ENCODE results near the gene RBBP8NL.

RBBP8NL gene

GRCh38 chr20:62448038-62448437 is 20.7 kb upstream of the RBBP8NL start:
- in situ Hi-C loops (cut with HindIII; ENCODE audit: low pct_unique_long_range_greater_than_20kb, low sequenced_read_pairs): no loop called here
- no peak for DNase-seq (ENCODE audit: low read depth in 1 of 2, low spot score in 1 of 2)
- no peak for TF ChIP-seq JUND (IDR thresholded peaks at IDR 0.05; ENCODE audit: low read depth)

GRCh38 chr20:62446888-62447869 is 19.8 kb upstream of the RBBP8NL start:
- no peak for DNase-seq (ENCODE audit: low read depth in 1 of 2, low spot score in 1 of 2)
- TF ChIP-seq JUND (IDR thresholded peaks at IDR 0.05; ENCODE audit: low read depth): no peak
- in situ Hi-C loops (cut with HindIII; ENCODE audit: low pct_unique_long_range_greater_than_20kb, low sequenced_read_pairs): no loop called here

GRCh38 chr20:62446481-62446880 is 19.1 kb upstream of the RBBP8NL start:
- TF ChIP-seq JUND (IDR thresholded peaks at IDR 0.05; ENCODE audit: low read depth): no peak
- in situ Hi-C loops (cut with HindIII; ENCODE audit: low pct_unique_long_range_greater_than_20kb, low sequenced_read_pairs): no loop called here
- DNase-seq (ENCODE audit: low read depth in 1 of 2, low spot score in 1 of 2): no peak

GRCh38 chr20:62445553-62446340 is 18.4 kb upstream of the RBBP8NL start:
- in situ Hi-C loops (cut with HindIII; ENCODE audit: low pct_unique_long_range_greater_than_20kb, low sequenced_read_pairs): no loop called here
- TF ChIP-seq JUND (IDR thresholded peaks at IDR 0.05; ENCODE audit: low read depth): no peak
- no peak for DNase-seq (ENCODE audit: low read depth in 1 of 2, low spot score in 1 of 2)

- TF ChIP-seq JUND (IDR thresholded peaks at IDR 0.05; ENCODE audit: low read depth): no peak
- DNase-seq (ENCODE audit: low read depth in 1 of 2, low spot score in 1 of 2): no peak
- in situ Hi-C loops (cut with HindIII; ENCODE audit: low pct_unique_long_range_greater_than_20kb, low sequenced_read_pairs): no loop called here
These were observed 16.9 kb upstream of the RBBP8NL start for GRCh38 chr20:62444286-62444685.

GRCh38 chr20:62441987-62442539 is 14.7 kb upstream of the RBBP8NL start:
- DNase-seq (ENCODE audit: low read depth in 1 of 2, low spot score in 1 of 2): no peak
- in situ Hi-C loops (cut with HindIII; ENCODE audit: low pct_unique_long_range_greater_than_20kb, low sequenced_read_pairs): no loop called here
- TF ChIP-seq JUND (IDR thresholded peaks at IDR 0.05; ENCODE audit: low read depth): no peak

GRCh38 chr20:62439218-62439617 is 11.9 kb upstream of the RBBP8NL start:
- in situ Hi-C loops (cut with HindIII; ENCODE audit: low pct_unique_long_range_greater_than_20kb, low sequenced_read_pairs): no loop called here
- TF ChIP-seq JUND (IDR thresholded peaks at IDR 0.05; ENCODE audit: low read depth): no peak
- DNase-seq (ENCODE audit: low read depth in 1 of 2, low spot score in 1 of 2): no peak

GRCh38 chr20:62437927-62438326 is 10.6 kb upstream of the RBBP8NL start:
- DNase-seq (ENCODE audit: low read depth in 1 of 2, low spot score in 1 of 2): no peak
- in situ Hi-C loops (cut with HindIII; ENCODE audit: low pct_unique_long_range_greater_than_20kb, low sequenced_read_pairs): no loop called here
- TF ChIP-seq JUND (IDR thresholded peaks at IDR 0.05; ENCODE audit: low read depth): no peak

- TF ChIP-seq JUND (IDR thresholded peaks at IDR 0.05; ENCODE audit: low read depth): no peak
- DNase-seq (ENCODE audit: low read depth in 1 of 2, low spot score in 1 of 2): no peak
- in situ Hi-C loops (cut with HindIII; ENCODE audit: low pct_unique_long_range_greater_than_20kb, low sequenced_read_pairs): no loop called here
These were observed 10.2 kb upstream of the RBBP8NL start for GRCh38 chr20:62437496-62437895.

- in situ Hi-C loops (cut with HindIII; ENCODE audit: low pct_unique_long_range_greater_than_20kb, low sequenced_read_pairs): no loop called here
- no peak for DNase-seq (ENCODE audit: low read depth in 1 of 2, low spot score in 1 of 2)
- no peak for TF ChIP-seq JUND (IDR thresholded peaks at IDR 0.05; ENCODE audit: low read depth)
These were observed 9.4 kb upstream of the RBBP8NL start for GRCh38 chr20:62436692-62437091.

- in situ Hi-C loops (cut with HindIII; ENCODE audit: low pct_unique_long_range_greater_than_20kb, low sequenced_read_pairs): no loop called here
- no peak for TF ChIP-seq JUND (IDR thresholded peaks at IDR 0.05; ENCODE audit: low read depth)
- DNase-seq (ENCODE audit: low read depth in 1 of 2, low spot score in 1 of 2): no peak
These were observed 6.5 kb upstream of the RBBP8NL start for GRCh38 chr20:62433658-62434497.

- no peak for TF ChIP-seq JUND (IDR thresholded peaks at IDR 0.05; ENCODE audit: low read depth)
- in situ Hi-C loops (cut with HindIII; ENCODE audit: low pct_unique_long_range_greater_than_20kb, low sequenced_read_pairs): no loop called here
- no peak for DNase-seq (ENCODE audit: low read depth in 1 of 2, low spot score in 1 of 2)
These were observed 3.6 kb upstream of the RBBP8NL start for GRCh38 chr20:62430866-62431447.
